C4-2B (cell line): ENCODE measurements around the gene HPF1.

Source experiments
- CTCF ChIP-seq: fragments of 450-650 bp; conservative IDR thresholded peaks from 2 replicates; pipeline ENCODE4 v1.5.1; 2017; ENCODE audit warnings: mild to moderate bottlenecking
- ZFX ChIP-seq: fragments of 450-650 bp; IDR thresholded peaks from 2 replicates; pipeline ENCODE4 v1.6.1; 2017

DNA sequence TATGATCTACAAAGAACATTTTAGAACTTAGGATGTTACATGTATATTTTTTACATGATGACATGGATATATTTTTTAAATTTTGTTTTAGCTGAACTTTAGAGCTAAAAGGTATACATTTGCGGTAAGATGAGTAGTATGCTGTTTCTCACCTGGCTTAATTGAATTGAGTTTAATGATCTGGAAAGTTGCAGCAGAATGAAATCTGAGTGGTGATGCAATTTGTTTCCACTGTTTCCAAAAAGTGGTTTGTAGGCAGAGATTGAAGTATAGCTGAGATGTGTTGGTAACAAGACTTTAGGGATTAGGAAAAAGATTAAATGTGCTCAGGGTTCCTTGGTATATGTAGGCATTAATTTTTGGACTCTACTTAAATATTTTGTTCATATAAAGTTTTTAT, 68.1 kb downstream of the HPF1 start:
- no peak for TF ChIP-seq CTCF
- TF ChIP-seq ZFX: no peak
